ENCODE measurements around the gene G6PD. TPM values are rescaled to one million over a fixed set of nuclear protein-coding genes. Genes with fewer than 3 reads are reported as not detected.

Gene G6PD
- total RNA-seq, 1 donor from 2014 or later, result 20.5 TPM

- no peak for DNase-seq (ENCODE audit: low read depth)
Observed at GRCh38 chrX:154488336-154489075, 58.1 kb downstream of the G6PD start.

- no peak for DNase-seq (ENCODE audit: low read depth)
Observed at GRCh38 chrX:154487518-154488290, 58.9 kb downstream of the G6PD start.

- DNase-seq (ENCODE audit: low read depth), result peak; percentile 33
Observed at GRCh38 chrX:154486396-154487207, 60.0 kb downstream of the G6PD start, which contains the start of gene UBL4A. Gene UBL4A, minus strand, starts transcription at chrX:154486615. Its CDS starts 31 bp downstream, at chrX:154486584.

- peak; percentile 34 for DNase-seq (ENCODE audit: low read depth)
Observed at GRCh38 chrX:154486052-154486395, 60.6 kb downstream of the G6PD start.

GRCh38 chrX:154485150-154486051 is 61.2 kb downstream of the G6PD start:
- no peak for DNase-seq (ENCODE audit: low read depth)

- no peak for DNase-seq (ENCODE audit: low read depth)
Observed at GRCh38 chrX:154484255-154485149, 62.1 kb downstream of the G6PD start.

- DNase-seq (ENCODE audit: low read depth), result no peak
Observed at GRCh38 chrX:154483325-154483724, 63.3 kb downstream of the G6PD start.

- peak; percentile 49 for DNase-seq (ENCODE audit: low read depth)
Observed at GRCh38 chrX:154482786-154483185, 63.9 kb downstream of the G6PD start.

GRCh38 chrX:154481911-154482601 is 64.6 kb downstream of the G6PD start:
- peak; percentile 58 for DNase-seq (ENCODE audit: low read depth)

Other genes starting within 250 kb of the G6PD start
- 410 and 518 TPM in 2 replicates for gene FLNA, start 172.2 kb downstream of the G6PD start, total RNA-seq
- 43.2 and 53.2 TPM in 2 replicates for gene EMD, start 167.6 kb downstream of the G6PD start, total RNA-seq
- 2,503 and 3,937 TPM in 2 replicates for gene RPL10, start 148.5 kb downstream of the G6PD start, total RNA-seq
- 214 and 235 TPM in 2 replicates for gene DNASE1L1, start 137.6 kb downstream of the G6PD start, total RNA-seq
- gene TAFAZZIN, start 135.3 kb downstream of the G6PD start, total RNA-seq, result 36.1 and 41.3 TPM in 2 replicates
- gene ATP6AP1, start 118.2 kb downstream of the G6PD start, total RNA-seq, result 100 and 106 TPM in 2 replicates
- 125 TPM in 2 replicates for gene GDI1, start 109.7 kb downstream of the G6PD start, total RNA-seq
- 74.9 and 85.0 TPM in 2 replicates for gene FAM50A, start 102.7 kb downstream of the G6PD start, total RNA-seq
- gene PLXNA3, start 88.6 kb downstream of the G6PD start, total RNA-seq, result 11.3 and 11.7 TPM in 2 replicates
- 72.2 and 87.8 TPM in 2 replicates for gene LAGE3, start 67.6 kb downstream of the G6PD start, total RNA-seq
- 39.6 and 65.2 TPM in 2 replicates for gene UBL4A, start 60.2 kb downstream of the G6PD start, total RNA-seq
- 28.5 and 37.0 TPM in 2 replicates for gene SLC10A3, start 56.2 kb downstream of the G6PD start, total RNA-seq
- gene FAM3A, start 30.6 kb downstream of the G6PD start, total RNA-seq, result 57.1 and 64.9 TPM in 2 replicates
- gene IKBKG, start 774 bp upstream of the G6PD start, total RNA-seq, result 13.3 and 14.0 TPM in 2 replicates
- gene CTAG1A, start 38.3 kb upstream of the G6PD start, total RNA-seq, result not detected in 2 replicates
- gene CTAG1B, start 72.4 kb upstream of the G6PD start, total RNA-seq, result not detected in 2 replicates
- not detected in 2 replicates for gene CTAG2, start 106.7 kb upstream of the G6PD start, total RNA-seq
- gene GAB3, start 204.2 kb upstream of the G6PD start, total RNA-seq, result 7.3 TPM in 2 replicates
- 33.6 and 40.7 TPM in 2 replicates for gene DKC1, start 216.0 kb upstream of the G6PD start, total RNA-seq

All from myocyte (in vitro differentiated cells).